CD4-positive, alpha-beta T cell treated with Interferon gamma for 1 hour (primary cell): ENCODE data around the gene RAD21L1.

ENCODE experiments used
- DNase-seq: peaks from one replicate; pipeline ENCODE4 v3.0.0-alpha.2; 2020

RAD21L1 gene

GRCh38 chr20:1297486-1297885 lies 71.6 kb downstream of the RAD21L1 start:
- DNase-seq, result no peak

GRCh38 chr20:1298166-1298565 lies 72.3 kb downstream of the RAD21L1 start:
- DNase-seq, result no peak

- no peak for DNase-seq
Measured at GRCh38 chr20:1298888-1299511, 73.2 kb downstream of the RAD21L1 start.

GRCh38 chr20:1299522-1299921 lies 73.7 kb downstream of the RAD21L1 start:
- DNase-seq, result no peak

GRCh38 chr20:1300083-1300840 lies 74.4 kb downstream of the RAD21L1 start:
- no peak for DNase-seq

- peak; percentile 16 for DNase-seq
Measured at GRCh38 chr20:1301031-1301529, 75.2 kb downstream of the RAD21L1 start.

GRCh38 chr20:1302685-1303541 lies 77.1 kb downstream of the RAD21L1 start:
- DNase-seq, result no peak

GRCh38 chr20:1304710-1305515 lies 79.1 kb downstream of the RAD21L1 start:
- no peak for DNase-seq
